Keratinocyte (primary cell): ENCODE data around the gene LSM14B.

Source experiments
- EZH2 ChIP-seq: IDR thresholded peaks from one replicate; pipeline ENCODE4 v1.6.1; 2012; ENCODE audit warnings: inconsistent platforms, mild to moderate bottlenecking, low read length, moderate library complexity
- TF ChIP-seq, protein P1 (sequence below), 3 experiments: IDR thresholded peaks in 1 of 3; conservative IDR thresholded peaks in 1 of 3; optimal IDR thresholded peaks in 1 of 3; 2 replicates in 2 of 3; 3 replicates in 1 of 3; pipeline versions ENCODE3 to v1.5.1; 2011; ENCODE audit warnings: low read length in 3 of 3, mild to moderate bottlenecking in 3 of 3, moderate library complexity in 2 of 3, control low read depth in 1 of 3, inconsistent platforms in 1 of 3; ENCODE audit not compliant: insufficient read depth in 2 of 3; ENCODE audit errors: extremely low read depth in 1 of 3

DNA sequence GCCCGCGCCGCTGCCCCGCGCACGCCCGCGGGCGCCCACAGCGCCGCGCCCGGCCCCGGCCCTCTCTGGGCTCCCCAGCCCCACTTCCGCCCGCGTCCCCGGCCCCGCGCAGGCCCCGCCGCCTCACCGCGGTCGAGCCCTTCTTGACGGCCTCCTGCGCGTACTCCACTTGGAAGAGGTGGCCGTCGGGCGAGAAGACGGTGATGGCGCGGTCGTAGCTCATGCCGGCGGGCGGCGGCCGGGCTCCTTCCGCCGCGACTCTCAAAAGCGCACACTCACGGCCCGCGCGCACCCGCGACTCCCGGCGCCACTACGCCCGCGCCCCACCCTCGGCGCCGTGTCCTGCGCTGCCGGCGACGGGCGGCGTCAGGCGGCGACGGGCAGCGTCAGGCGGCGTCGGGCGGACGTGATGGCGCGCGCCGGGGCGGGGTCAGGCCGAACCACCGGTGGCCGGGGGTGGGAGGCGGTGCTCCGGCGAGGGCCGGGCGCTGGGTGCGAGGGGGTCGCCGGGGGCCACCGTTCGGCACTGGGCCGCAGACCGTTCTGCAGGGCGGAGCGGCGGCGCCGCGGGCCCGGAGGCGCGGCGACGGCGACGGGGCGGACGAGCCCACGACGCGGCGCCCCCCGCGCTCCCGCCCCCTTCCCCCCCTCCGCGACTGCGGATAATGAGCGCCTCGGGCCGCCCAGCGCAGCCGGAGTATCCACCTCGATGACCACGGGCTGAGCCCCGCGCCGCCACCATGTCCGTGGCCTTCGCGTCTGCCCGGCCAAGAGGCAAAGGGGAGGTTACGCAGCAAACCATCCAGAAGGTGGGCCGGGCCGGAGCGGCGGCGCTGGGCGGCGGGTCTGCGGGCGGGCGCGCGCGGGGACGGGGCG, 21.0 kb downstream of the LSM14B start, which contains the start of the genes PSMA7 and SS18L1:
- TF ChIP-seq, protein P1, sequence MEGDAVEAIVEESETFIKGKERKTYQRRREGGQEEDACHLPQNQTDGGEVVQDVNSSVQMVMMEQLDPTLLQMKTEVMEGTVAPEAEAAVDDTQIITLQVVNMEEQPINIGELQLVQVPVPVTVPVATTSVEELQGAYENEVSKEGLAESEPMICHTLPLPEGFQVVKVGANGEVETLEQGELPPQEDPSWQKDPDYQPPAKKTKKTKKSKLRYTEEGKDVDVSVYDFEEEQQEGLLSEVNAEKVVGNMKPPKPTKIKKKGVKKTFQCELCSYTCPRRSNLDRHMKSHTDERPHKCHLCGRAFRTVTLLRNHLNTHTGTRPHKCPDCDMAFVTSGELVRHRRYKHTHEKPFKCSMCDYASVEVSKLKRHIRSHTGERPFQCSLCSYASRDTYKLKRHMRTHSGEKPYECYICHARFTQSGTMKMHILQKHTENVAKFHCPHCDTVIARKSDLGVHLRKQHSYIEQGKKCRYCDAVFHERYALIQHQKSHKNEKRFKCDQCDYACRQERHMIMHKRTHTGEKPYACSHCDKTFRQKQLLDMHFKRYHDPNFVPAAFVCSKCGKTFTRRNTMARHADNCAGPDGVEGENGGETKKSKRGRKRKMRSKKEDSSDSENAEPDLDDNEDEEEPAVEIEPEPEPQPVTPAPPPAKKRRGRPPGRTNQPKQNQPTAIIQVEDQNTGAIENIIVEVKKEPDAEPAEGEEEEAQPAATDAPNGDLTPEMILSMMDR (optimal IDR thresholded peaks at IDR 0.05 in 1 of 3, IDR thresholded peaks at IDR 0.05 in 1 of 3, conservative IDR thresholded peaks at IDR 0.05 in 1 of 3; ENCODE audit: extremely low read depth in 1 of 3, insufficient read depth in 2 of 3, low read length in 3 of 3), result no peak
- TF ChIP-seq EZH2, result no peak
